HEK293 (cell line): ENCODE data around the gene NFATC1.

Experiments
- CTCF ChIA-PET: fragments of 350-600 bp; formaldehyde crosslinking; extraction: SDS; loops from one replicate; lab custom pipeline; 2021; ENCODE audit warnings: antibody characterized with exemption; lab: Yijun Ruan, JAX
- POLR2A ChIA-PET: fragments of 300-600 bp; formaldehyde crosslinking; extraction: SDS; loops from one replicate; lab custom pipeline; 2020; ENCODE audit warnings: antibody characterized with exemption, inconsistent platforms; lab: Yijun Ruan, JAX
- H3K27ac ChIP-seq: fragments of 200-500 bp; sonication (Bioruptor generic); 2 replicates; pipeline ENCODE4 v1.5.1; 2014; ENCODE audit warnings: low read depth, low read length, control low read depth, inconsistent platforms; ENCODE audit errors: extremely low read depth
- H3K36me3 ChIP-seq, 2 experiments: fragments of 200-500 bp in 1 of 2; sonication (Bioruptor generic) in 1 of 2; 1 replicate in 1 of 2; 2 replicates in 1 of 2; pipeline ENCODE4 v1.5.1; 2014 to 2017; ENCODE audit warnings: inconsistent platforms in 2 of 2, low read length in 2 of 2; ENCODE audit not compliant: control insufficient read depth in 2 of 2, insufficient read depth in 1 of 2
- H3K4me1 ChIP-seq: fragments of 200-500 bp; sonication (Bioruptor generic); 2 replicates; pipeline ENCODE4 v1.5.1; 2014; ENCODE audit warnings: mild to moderate bottlenecking, low read length, inconsistent platforms; ENCODE audit not compliant: control insufficient read depth, insufficient read depth
- H3K4me3 ChIP-seq: 2 replicates; pipeline ENCODE4 v1.5.1; 2011; ENCODE audit warnings: low read depth, mild to moderate bottlenecking, control low read depth, low read length, moderate library complexity
- H3K9me3 ChIP-seq: fragments of 200-500 bp; sonication (Bioruptor generic); 2 replicates; pipeline ENCODE4 v1.5.1; 2014; ENCODE audit warnings: low read depth, low read length, inconsistent platforms; ENCODE audit not compliant: control insufficient read depth, insufficient read depth
- BCL6B ChIP-seq: fragments of 450-650 bp; formaldehyde crosslinking; IDR thresholded peaks from 2 replicates; pipeline ENCODE4 v1.5.1; 2017; ENCODE audit warnings: missing biosample characterization, missing genetic modification characterization
- ELK4 ChIP-seq: IDR thresholded peaks from 2 replicates; pipeline ENCODE4 v1.6.1; 2011; ENCODE audit warnings: mild to moderate bottlenecking, low read depth, low read length, borderline replicate concordance
- PRDM1 ChIP-seq: fragments of 450-650 bp; formaldehyde crosslinking; IDR thresholded peaks from 2 replicates; pipeline ENCODE4; 2016; ENCODE audit warnings: missing biosample characterization, missing genetic modification characterization
- PRDM4 ChIP-seq: fragments of 450-650 bp; formaldehyde crosslinking; IDR thresholded peaks from 2 replicates; pipeline ENCODE4 v1.5.1; 2017; ENCODE audit warnings: missing biosample characterization, missing genetic modification characterization
- RBAK ChIP-seq: fragments of 450-650 bp; formaldehyde crosslinking; IDR thresholded peaks from 2 replicates; pipeline ENCODE4 v1.5.1; 2016; ENCODE audit warnings: missing biosample characterization, missing genetic modification characterization
- TCF7L2 ChIP-seq: IDR thresholded peaks from 2 replicates; pipeline ENCODE4 v1.6.1; 2011; ENCODE audit warnings: low read depth, mild to moderate bottlenecking, inconsistent platforms, low read length, moderate library complexity, borderline replicate concordance
- ZNF335 ChIP-seq: fragments of 450-650 bp; formaldehyde crosslinking; conservative IDR thresholded peaks from 2 replicates; pipeline ENCODE4 v1.5.1; 2016; ENCODE audit warnings: missing biosample characterization, missing genetic modification characterization
- ZNF394 ChIP-seq: fragments of 450-650 bp; formaldehyde crosslinking; IDR thresholded peaks from 2 replicates; pipeline ENCODE4 v1.5.1; 2016; ENCODE audit warnings: missing biosample characterization, missing genetic modification characterization, mild to moderate bottlenecking, moderate library complexity, borderline replicate concordance
- ZNF558 ChIP-seq: fragments of 450-650 bp; formaldehyde crosslinking; IDR thresholded peaks from 2 replicates; pipeline ENCODE4 v1.5.1; 2016; ENCODE audit warnings: missing biosample characterization, missing genetic modification characterization
- ZNF629 ChIP-seq: fragments of 450-650 bp; formaldehyde crosslinking; IDR thresholded peaks from 2 replicates; pipeline ENCODE4 v1.5.1; 2017; ENCODE audit warnings: missing biosample characterization, missing genetic modification characterization
- ZNF777 ChIP-seq: fragments of 450-650 bp; formaldehyde crosslinking; IDR thresholded peaks from 2 replicates; pipeline ENCODE4 v1.5.1; 2017; ENCODE audit warnings: missing biosample characterization, missing genetic modification characterization, borderline replicate concordance
- ZNF785 ChIP-seq: fragments of 450-650 bp; formaldehyde crosslinking; IDR thresholded peaks from 2 replicates; pipeline ENCODE4 v1.5.1; 2016; ENCODE audit warnings: missing biosample characterization, missing genetic modification characterization
- ZSCAN16 ChIP-seq: fragments of 450-650 bp; formaldehyde crosslinking; IDR thresholded peaks from 2 replicates; pipeline ENCODE4 v1.5.1; 2016; ENCODE audit warnings: missing biosample characterization, missing genetic modification characterization
- TF ChIP-seq, protein P1 (sequence below): fragments of 450-650 bp; formaldehyde crosslinking; IDR thresholded peaks from 2 replicates; pipeline ENCODE4 v1.5.1; 2016; ENCODE audit warnings: missing biosample characterization, missing genetic modification characterization
- TF ChIP-seq, protein P2 (sequence below): fragments of 450-650 bp; formaldehyde crosslinking; IDR thresholded peaks from 2 replicates; pipeline ENCODE4 v1.5.1; 2017; ENCODE audit warnings: missing biosample characterization, mild to moderate bottlenecking, missing genetic modification characterization, moderate library complexity

NFATC1 gene

DNA sequence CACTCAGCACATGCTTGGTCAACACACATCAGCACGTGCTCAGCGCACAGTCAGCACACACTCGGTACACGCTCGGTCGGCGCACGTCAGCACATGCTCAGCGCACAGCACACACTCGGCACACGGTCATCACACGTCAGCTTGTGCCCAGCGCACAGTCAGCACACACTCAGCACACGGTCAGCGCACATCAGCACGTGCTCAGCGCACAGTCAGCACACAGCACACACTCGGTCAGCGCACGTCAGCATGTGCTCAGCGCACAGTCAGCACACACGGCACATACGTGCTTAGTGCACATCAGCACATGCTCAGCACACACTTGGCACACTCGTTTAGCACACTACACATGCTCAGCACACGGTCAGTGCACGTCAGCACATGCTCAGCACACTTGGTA lies 49.7 kb upstream of the NFATC1 start:
- Histone ChIP-seq H3K36me3 (peaks cover 0 to 35% of the 10 kb centered on the region in 2 experiments; a peak in 2 of 3 replicates), H3K27ac (no peak overlapping the region), H3K4me3 (no peak overlapping the region), H3K9me3 (no peaks in the 10 kb centered on the region), H3K4me1 (no peaks in the 10 kb centered on the region)
- POLR2A ChIA-PET, result no interaction called here
- TF ChIP-seq PRDM1 (tag by site-specific recombination) (no peak), ZSCAN16 (tag by site-specific recombination) (peak; percentile 19; the same call in 1 of the 2 replicates)
- CTCF ChIA-PET, result no interaction called here

DNA sequence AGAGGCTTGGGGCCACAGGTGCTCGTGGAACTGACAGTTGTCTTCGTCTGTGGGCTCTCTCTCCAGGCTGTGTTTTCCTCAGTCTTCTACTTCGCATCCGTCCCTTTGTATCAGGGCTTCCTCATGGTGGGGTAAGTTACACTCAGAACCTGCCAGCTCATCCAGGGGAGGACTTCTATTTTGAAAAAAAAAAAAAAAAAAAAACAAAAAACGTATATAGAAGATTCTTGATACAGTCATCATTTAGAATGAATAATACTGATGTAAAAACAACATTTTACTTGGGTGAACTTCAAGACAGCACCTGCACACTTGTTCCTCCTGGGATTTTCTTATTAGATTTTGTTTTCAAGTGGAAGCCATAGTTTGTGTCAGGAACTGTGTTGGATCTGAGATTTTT lies 47.7 kb upstream of the NFATC1 start:
- H3K4me3 ChIP-seq, result no peak overlapping the region
- ChIA-PET CTCF (no interaction called here), POLR2A (no interaction called here)
- TF ChIP-seq RBAK (tag by site-specific recombination) (no peak), BCL6B (tag by site-specific recombination) (no peak), ZNF558 (tag by site-specific recombination) (no peak), ELK4 (no peak), ZNF777 (no peak), ZNF335 (tag by site-specific recombination) (no peak), ZNF785 (no peak)
- TF ChIP-seq, protein P1, sequence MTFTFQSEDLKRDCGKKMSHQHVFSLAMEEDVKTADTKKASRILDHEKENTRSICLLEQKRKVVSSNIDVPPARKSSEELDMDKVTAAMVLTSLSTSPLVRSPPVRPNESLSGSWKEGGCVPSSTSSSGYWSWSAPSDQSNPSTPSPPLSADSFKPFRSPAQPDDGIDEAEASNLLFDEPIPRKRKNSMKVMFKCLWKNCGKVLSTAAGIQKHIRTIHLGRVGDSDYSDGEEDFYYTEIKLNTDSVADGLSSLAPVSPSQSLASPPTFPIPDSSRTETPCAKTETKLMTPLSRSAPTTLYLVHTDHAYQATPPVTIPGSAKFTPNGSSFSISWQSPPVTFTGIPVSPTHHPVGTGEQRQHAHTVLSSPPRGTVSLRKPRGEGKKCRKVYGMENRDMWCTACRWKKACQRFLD (tag by site-specific recombination), result no peak
- TF ChIP-seq, protein P2, sequence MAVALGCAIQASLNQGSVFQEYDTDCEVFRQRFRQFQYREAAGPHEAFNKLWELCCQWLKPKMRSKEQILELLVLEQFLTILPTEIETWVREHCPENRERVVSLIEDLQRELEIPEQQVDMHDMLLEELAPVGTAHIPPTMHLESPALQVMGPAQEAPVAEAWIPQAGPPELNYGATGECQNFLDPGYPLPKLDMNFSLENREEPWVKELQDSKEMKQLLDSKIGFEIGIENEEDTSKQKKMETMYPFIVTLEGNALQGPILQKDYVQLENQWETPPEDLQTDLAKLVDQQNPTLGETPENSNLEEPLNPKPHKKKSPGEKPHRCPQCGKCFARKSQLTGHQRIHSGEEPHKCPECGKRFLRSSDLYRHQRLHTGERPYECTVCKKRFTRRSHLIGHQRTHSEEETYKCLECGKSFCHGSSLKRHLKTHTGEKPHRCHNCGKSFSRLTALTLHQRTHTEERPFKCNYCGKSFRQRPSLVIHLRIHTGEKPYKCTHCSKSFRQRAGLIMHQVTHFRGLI (tag by site-specific recombination), result no peak
- H3K4me1 ChIP-seq, result no peaks in the 10 kb centered on the region
- H3K9me3 ChIP-seq, result no peaks in the 10 kb centered on the region
- H3K27ac ChIP-seq, result no peak overlapping the region
- peaks cover 0 to 35% of the 10 kb centered on the region in 2 experiments; a peak in 2 of 3 replicates for H3K36me3 ChIP-seq

DNA sequence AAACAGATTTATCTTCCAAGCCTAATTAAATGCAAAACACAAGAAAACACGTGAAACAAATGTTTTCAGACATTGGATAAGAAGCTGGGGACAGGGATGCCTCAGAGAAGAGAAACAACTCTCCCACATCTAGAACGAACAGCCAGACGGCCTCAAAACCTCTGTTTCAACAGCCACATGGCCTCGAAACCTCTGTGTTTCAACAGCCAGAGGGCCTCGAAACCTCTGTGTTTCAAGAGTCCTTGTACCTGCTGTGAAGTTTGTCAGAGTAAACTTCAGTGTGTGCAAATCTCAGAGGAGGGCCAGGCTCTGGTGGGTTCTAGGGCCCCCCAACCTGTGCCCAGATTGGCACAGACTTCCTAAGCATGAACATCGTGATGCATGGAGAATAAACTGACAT lies 43.3 kb upstream of the NFATC1 start:
- H3K4me1 ChIP-seq, result no peaks in the 10 kb centered on the region
- H3K27ac ChIP-seq, result no peak overlapping the region
- ChIA-PET CTCF (no interaction called here), POLR2A (no interaction called here)
- H3K36me3 ChIP-seq, result peaks cover 0 to 4% of the 10 kb centered on the region in 2 experiments; a peak in 2 of 3 replicates
- TF ChIP-seq PRDM4 (tag by site-specific recombination) (peak; percentile 95), ZNF394 (no peak), TCF7L2 (no peak), ZNF629 (no peak), ZNF777 (no peak)
- H3K9me3 ChIP-seq, result no peaks in the 10 kb centered on the region
- no peak overlapping the region for H3K4me3 ChIP-seq
